Measurements from ENCODE around the gene WDR7. TPM values are rescaled to one million over a fixed set of nuclear protein-coding genes. Genes with fewer than 3 reads are reported as not detected.
A peak's percentile ranks its signal among the peaks of the same experiment; 100 is the strongest.

The WDR7 gene
- total and polyA plus RNA-seq, 10 of the 15 experiments (the other 5 are each of a cell fraction or from before 2014, with no cell fraction given): 2.8 to 16.5 (median 11.7) TPM

- TF ChIP-seq EP300 (IDR thresholded peaks at IDR 0.05; ENCODE audit: borderline replicate concordance in 1 of 2, control insufficient read depth in 1 of 2, low read depth in 2 of 2, low read length in 2 of 2): peak; percentile 15 to 56; a peak in 2 of 4 replicates
- peak; percentile 73; the same call in 1 of the 2 replicates for TF ChIP-seq TCF7 (IDR thresholded peaks at IDR 0.05; ENCODE audit: borderline replicate concordance)
- TF ChIP-seq SP1 (IDR thresholded peaks at IDR 0.05; ENCODE audit: low read depth, low read length): no peak
- no peak for TF ChIP-seq BCLAF1 (IDR thresholded peaks at IDR 0.05)
- no peak for TF ChIP-seq POLR2A (IDR thresholded peaks at IDR 0.05; ENCODE audit: low read depth, low read length)
- peak; percentile 79 to 82 for TF ChIP-seq IKZF2 (IDR thresholded peaks at IDR 0.05)
- TF ChIP-seq FOS (IDR thresholded peaks at IDR 0.05; ENCODE audit: borderline replicate concordance, extremely low read depth, insufficient read length): no peak
- peak; percentile 75 for TF ChIP-seq NFIC (IDR thresholded peaks at IDR 0.05; ENCODE audit: low read depth, low read length)
- TF ChIP-seq SREBF1 (IDR thresholded peaks at IDR 0.05; ENCODE audit: low read length): no peak
- peak; percentile 47 for TF ChIP-seq ATF2 (IDR thresholded peaks at IDR 0.05; ENCODE audit: low read length)
- TF ChIP-seq ZNF687 (IDR thresholded peaks at IDR 0.05): no peak
Measured at GRCh38 chr18:56716692-56717146, 65.6 kb downstream of the WDR7 start (continued).
